Stimulated activated CD4-positive, alpha-beta T cell treated with anti-CD3 and anti-CD28 coated beads, Interleukin-15, amount 100 ng/mL, for 48 hours (primary cell): ENCODE results near the gene MAGI3.
"Not testable (repeated sequence)": the region's sequence is repeated elsewhere in the genome, so short reads cannot be mapped to it uniquely, and the experiment has no call there.

ENCODE experiments used
- DNase-seq, 2 donors: peaks; one replicate each; pipeline ENCODE4 v3.0.0-alpha.2; 2020; ENCODE audit warnings: low read depth in 2 of 2

The MAGI3 gene

GRCh38 chr1:113399062-113399583, 8.8 kb downstream of the MAGI3 start:
- DNase-seq, result no peak

GRCh38 chr1:113401067-113401466, 10.8 kb downstream of the MAGI3 start:
- DNase-seq, result no peak

GRCh38 chr1:113401728-113402127, 11.4 kb downstream of the MAGI3 start:
- DNase-seq, result no peak

DNA sequence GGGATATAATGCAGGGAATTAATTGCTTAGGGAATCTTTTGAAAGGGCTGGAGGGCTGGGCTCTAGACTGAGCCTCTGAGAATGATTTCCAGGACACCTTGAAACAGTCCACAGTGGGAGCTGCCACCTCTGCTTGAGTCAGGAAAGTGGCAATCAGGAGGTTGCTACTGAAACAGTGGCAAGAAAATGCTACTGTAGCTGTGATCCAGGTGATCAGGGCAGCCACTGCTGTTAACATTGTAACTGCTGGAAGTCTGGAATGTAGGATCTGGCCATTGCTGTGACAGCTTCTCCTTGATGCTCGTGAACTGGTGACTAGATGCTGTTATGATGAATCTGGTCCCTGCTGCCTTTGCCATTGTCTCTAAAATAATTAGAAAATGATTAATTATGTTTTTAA, 12.8 kb downstream of the MAGI3 start:
- no peak for DNase-seq

DNA sequence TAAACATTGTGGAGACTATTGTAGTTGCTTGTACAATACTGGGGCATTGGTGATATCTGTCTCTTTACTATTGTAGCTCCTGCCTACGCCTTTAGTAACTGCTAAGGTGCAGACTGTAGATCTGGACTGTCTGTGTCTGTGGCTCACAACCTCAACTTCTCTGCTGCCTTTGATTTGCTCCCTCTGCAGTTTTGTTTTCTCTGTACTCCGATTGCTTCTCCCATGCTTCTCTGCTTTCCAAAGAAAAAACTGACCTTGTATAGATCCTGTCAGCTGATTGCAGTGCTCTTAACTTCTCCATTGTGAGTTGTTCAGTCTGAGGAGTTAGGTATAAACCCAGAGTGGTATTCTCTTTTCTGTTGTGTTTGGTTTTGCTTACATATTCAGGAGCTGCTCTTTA, 15.3 kb downstream of the MAGI3 start:
- no peak for DNase-seq

DNA sequence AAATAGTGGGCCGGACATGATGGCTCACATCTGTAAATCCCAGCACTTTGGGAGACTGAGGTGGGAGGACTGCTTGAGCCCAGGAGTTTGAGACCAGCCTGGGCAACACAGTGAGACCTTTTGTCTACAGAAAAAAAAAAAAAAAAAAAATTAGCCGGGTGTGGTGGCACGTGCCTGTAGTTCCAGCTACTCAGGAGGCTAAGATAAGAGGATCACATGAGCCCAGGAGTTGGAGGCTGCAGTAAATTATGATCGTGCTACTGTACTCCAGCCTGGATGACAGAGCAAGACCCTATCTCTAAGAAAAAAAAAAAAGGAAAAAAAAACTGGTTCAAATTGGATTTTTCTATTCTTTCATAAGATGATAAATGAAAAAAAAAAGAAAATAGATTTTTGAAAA, 15.8 kb downstream of the MAGI3 start:
- DNase-seq, result not testable (repeated sequence)

GRCh38 chr1:113409363-113409762, 19.0 kb downstream of the MAGI3 start:
- no peak for DNase-seq

GRCh38 chr1:113412020-113412419, 21.7 kb downstream of the MAGI3 start:
- not testable (repeated sequence) for DNase-seq

- DNase-seq, result no peak
Measured at GRCh38 chr1:113415310-113416070, 25.2 kb downstream of the MAGI3 start.

DNA sequence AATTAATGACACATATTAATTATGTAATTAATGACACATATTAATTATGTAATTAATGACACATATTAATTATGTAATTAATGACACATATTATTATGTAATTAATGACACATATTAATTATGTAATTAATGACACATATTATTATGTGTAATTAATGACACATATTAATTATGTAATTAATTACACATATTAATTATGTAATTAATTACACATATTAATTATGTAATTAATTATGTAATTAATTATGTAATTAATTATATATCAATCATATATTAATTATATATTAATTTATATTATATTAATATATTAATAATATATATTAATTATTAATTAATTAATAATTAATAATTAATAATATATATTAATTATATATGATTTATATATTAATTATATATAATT, 25.8 kb downstream of the MAGI3 start:
- not testable (repeated sequence) for DNase-seq

- no peak for DNase-seq
Measured at GRCh38 chr1:113416496-113416895, 26.2 kb downstream of the MAGI3 start.

DNA sequence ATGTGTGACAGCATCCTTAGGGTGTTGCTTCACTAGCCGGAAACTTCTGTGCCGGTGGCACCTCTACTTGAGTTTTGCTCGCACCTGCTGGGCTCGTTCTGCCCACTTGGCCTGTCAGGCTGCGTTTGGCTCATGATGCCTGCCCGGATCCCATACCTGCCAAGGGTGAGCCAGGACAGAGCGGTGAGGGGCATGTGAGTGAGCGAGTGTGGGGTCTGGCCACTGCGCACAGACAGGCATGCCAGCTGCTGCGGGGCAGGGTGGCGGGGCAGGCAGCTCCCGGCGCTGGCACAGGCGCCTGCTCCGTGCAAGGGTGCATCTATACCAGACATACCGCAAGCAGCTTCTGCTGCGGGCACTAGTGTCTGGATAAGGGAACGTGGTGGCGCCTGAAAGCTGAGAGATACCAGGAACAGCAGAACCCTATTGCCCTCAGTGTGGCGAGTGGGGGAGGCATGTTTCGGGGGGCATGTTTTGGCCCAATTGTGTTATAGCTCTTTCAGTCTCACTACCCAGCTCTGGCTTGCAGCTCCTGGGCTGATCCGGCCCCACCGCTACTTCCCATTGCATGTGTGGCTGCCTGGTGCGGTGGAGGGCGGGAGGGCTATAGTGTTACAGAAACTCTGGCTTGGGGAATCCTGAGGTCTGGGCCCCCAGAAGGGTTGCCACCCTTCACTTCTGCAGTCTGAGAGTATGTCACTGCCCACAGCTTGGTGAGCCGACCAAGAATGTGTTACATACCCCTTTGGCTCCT, 32.2 kb downstream of the MAGI3 start:
- DNase-seq, result no peak

DNA sequence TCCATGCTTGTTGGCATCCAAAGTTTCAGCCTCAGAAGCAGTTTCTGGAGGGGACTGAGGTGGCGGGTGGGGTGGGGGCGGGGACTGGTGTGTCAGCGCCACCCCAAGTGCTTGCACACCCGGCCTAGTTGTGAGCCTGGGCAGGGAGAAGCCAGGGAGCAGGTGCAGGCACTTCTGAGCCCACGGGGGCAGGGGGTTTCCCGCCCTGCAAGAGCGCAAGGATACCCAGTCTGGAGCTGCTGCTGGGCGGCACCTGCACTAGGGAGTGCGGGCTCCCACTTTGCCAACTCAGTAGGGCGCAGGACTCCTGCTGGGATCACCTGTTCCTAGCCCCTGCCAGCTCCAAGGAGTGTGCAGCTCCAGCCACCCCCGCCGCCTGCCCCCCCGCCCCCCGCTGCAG, 33.5 kb downstream of the MAGI3 start:
- no peak for DNase-seq

DNA sequence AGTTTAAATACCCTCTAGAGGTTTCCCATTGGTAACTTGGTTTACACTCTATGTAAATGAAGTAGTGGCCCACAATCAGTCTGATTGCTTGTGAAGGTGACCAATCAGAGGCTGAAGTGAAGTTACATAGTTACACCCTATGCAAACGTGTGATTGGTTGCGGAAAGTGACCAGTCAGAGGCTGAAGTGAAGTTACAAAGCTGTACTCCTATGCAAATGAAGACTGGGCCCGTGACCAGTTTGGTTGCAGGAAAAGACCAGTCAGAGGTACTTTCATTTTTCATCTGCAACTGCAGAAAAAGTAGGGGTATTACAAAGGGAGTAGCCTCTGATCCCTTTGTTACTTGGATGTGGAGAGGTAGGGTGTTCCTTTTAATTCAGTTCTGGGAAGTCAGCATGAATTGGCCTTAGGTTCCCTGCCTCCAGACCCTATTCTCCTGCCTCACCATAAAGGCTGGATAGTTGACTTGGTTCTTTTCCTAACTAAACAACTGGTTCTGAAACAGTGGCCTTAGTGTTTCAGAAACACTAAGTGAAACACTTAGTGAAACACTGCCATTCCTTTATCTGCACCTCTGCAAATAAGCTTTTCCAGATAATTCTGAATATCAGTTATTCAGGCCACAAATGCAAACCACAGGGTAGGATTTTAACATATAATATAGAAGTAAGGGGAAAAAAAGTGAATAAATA, 39.3 kb downstream of the MAGI3 start:
- no peak for DNase-seq

DNA sequence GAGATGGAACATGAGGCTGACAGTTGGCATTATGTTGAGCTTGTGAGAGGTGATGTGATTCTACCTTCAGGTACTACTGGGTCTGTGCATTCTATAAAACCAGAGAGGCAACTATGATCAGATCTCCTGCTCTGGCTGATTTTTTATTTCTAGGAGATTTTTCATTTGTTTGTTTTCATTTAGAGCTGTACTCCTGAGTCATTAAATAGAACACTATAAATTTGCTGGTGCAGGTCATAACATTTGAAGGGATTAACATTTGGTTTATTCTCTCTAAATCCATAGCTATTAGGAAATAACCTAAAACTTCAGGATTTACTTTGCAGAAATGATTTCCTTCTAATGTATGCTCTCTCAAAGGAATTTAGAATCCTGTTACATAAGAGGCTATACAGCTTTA, 42.9 kb downstream of the MAGI3 start:
- DNase-seq, result no peak

DNA sequence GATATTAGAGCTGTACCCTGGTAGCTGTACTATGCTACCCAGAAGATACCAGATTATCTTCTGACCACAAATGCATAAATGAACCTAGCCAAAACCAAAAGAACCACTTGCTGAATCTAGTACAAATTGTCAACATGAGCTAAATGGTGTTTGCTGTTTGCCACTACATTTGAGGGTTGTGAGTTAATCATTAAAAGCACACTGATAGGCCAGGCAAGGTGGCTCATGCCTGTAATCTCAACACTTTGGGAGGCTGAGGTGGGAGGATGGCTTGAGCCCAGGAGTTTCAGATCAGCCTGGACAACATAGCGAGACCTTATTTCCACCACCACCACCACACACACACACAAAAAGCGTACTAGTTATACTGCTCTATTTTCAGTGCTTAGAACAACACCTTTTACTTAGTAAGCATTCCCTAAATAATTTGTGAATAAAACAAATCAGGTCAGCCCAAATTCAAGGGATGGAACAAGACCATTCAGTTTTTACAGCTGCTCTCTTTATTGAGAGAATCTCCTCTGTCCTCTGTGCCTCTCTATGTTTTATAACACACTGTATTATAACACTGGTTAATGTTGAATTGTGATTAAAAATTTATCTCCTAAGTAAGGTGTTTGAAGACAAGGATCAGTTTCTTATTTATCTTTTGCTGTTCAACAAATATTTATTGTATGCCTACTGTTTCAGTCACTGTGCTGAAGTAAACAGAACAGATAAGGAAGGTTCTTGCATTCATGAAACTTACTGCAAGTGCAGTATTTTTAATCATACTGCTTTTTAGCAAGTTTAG, 44.0 kb downstream of the MAGI3 start:
- no peak for DNase-seq

DNA sequence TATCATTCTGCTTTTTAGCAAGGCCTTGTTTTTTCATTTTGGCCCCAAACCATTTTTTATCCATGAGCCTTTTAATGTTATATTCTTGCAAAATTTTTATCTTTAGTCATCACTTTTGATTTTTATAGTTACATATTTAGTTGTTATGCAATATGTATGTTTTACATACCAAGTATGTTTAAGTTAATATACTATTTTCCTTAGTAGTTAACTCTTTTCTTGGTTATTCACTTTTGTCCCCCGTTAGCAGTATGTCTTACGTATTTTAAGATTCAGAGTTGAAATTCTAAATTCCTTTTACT, 44.5 kb downstream of the MAGI3 start:
- no peak for DNase-seq

GRCh38 chr1:113437554-113438341, 47.4 kb downstream of the MAGI3 start:
- no peak for DNase-seq

DNA sequence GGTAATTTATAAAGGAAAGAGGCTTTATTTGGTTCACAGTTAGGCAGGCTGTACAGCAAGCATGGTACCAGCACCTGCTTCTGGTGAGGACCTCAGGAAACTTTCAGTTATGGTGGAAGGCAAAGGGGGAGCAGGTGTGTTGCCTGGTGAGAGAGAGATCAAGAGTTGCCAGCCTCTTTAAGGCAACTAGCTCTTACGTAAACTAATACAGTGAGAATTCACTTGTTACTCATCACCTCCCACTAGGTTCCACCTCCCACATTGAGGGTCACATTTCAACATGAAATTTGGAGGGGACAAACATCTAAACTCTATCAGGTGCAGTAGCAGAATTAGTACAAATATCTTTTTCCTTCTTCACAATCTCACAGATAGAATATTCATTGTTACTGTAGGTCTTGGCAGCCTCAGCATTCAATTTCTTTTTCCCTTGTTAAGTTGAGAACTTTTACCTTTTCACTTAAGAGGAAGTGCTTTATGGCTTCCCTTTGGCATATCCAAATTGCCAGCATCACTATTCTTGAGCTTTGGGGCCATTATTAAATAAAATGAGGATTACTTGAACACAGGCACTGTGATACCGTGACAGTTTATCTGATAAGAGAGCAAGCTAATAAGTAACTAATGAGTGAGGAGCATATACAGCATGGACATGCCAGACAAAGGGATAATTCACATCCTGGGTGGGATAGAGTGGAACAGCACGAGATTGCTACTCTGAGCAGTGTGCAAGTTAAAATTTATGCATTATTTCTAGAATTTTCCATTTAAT, 48.4 kb downstream of the MAGI3 start:
- no peak for DNase-seq

DNA sequence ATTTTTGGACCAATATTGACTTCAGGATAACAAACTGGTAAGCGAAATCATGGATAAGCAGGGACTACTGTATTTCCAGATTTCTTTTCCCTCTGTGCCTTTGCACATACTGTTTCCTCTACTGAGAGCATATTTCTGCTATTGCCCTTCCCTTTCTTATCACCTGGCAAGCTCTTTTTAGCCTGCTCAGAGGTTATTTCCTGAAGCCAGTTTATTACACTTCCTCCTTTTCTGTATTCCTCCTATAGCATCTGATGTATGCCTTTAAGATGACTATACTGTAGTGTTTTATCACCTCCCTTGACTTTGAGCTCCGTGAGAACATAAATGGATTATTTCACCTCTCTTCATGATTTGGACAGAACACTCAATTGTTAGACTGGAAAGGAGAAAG, 49.0 kb downstream of the MAGI3 start:
- no peak for DNase-seq
